BLaER1 (cell line): ENCODE results near the gene HEPACAM2.

ENCODE experiments used
- H3K27ac ChIP-seq: shearing (Covaris generic); formaldehyde crosslinking; 2 replicates; pipeline ENCODE4 v1.8.1; 2022
- H3K27me3 ChIP-seq: shearing (Covaris generic); formaldehyde crosslinking; 2 replicates; pipeline ENCODE4 v1.8.1; 2022
- H3K36me3 ChIP-seq: shearing (Covaris generic); formaldehyde crosslinking; 2 replicates; pipeline ENCODE4 v1.8.1; 2022
- H3K4me1 ChIP-seq: shearing (Covaris generic); formaldehyde crosslinking; 2 replicates; pipeline ENCODE4 v1.8.1; 2022
- H3K4me2 ChIP-seq: shearing (Covaris generic); formaldehyde crosslinking; 2 replicates; pipeline ENCODE4 v1.8.1; 2022
- H3K4me3 ChIP-seq: shearing (Covaris generic); formaldehyde crosslinking; 2 replicates; pipeline ENCODE4 v1.8.1; 2022
- H3K9ac ChIP-seq: shearing (Covaris generic); formaldehyde crosslinking; 2 replicates; pipeline ENCODE4 v1.8.1; 2022
- H3K9me3 ChIP-seq: shearing (Covaris generic); formaldehyde crosslinking; 2 replicates; pipeline ENCODE4 v1.8.1; 2022
- H4K20me1 ChIP-seq: shearing (Covaris generic); formaldehyde crosslinking; 2 replicates; pipeline ENCODE4 v1.8.1; 2022
- Cebpa-rat ChIP-seq: shearing (Covaris generic); IDR thresholded peaks from 2 replicates; pipeline ENCODE4 v1.8.1; 2022

Gene HEPACAM2

GRCh38 chr7:93226310-93226709 lies at the start of gene HEPACAM2:
Gene HEPACAM2, minus strand, starts transcription at chr7:93226469.
- no peak within 1 kb of the TSS for H3K4me2 ChIP-seq
- no peak within 1 kb of the TSS for H3K9ac ChIP-seq
- H3K27me3 ChIP-seq: no peaks in the 10 kb centered on the region
- no peaks in the 10 kb centered on the region for H4K20me1 ChIP-seq
- H3K27ac ChIP-seq: no peak within 1 kb of the TSS
- H3K36me3 ChIP-seq: no peaks in the 10 kb centered on the region
- no peak for TF ChIP-seq Cebpa-rat
- H3K4me1 ChIP-seq: peaks cover 3% of the 10 kb centered on the region
- no peaks in the 10 kb centered on the region for H3K9me3 ChIP-seq
- H3K4me3 ChIP-seq: no peak within 1 kb of the TSS

DNA sequence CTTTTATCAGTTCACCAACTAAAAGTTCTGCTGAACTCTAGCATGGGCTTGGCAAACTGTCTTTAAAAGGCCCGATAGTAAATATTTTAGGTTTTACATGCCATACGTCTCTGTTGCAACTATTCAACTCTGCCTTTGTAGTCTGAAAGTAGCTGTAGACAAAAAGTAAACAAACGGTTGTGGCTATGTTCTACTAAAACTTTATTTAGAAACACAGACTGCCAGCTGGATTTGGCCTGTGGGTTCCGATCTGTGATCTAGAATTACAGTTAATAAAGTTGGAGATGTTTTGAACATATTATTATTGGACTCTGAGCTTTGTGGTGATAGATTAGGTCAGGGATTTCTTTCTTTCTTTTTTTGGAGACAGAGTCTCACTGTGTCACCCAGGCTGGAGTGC lies 39.0 kb upstream of the HEPACAM2 start:
- no peak overlapping the region for H3K4me3 ChIP-seq
- H3K4me2 ChIP-seq: no peak overlapping the region
- no peak overlapping the region for H3K27ac ChIP-seq
- H4K20me1 ChIP-seq: no peaks in the 10 kb centered on the region
- no peak overlapping the region for H3K9ac ChIP-seq
- peaks cover 3% of the 10 kb centered on the region for H3K4me1 ChIP-seq
- TF ChIP-seq Cebpa-rat: no peak
- H3K9me3 ChIP-seq: no peaks in the 10 kb centered on the region
- H3K36me3 ChIP-seq: 0 out of 2 replicates have a peak, but pooled peaks cover 4% of the 10 kb centered on the region
- no peaks in the 10 kb centered on the region for H3K27me3 ChIP-seq

DNA sequence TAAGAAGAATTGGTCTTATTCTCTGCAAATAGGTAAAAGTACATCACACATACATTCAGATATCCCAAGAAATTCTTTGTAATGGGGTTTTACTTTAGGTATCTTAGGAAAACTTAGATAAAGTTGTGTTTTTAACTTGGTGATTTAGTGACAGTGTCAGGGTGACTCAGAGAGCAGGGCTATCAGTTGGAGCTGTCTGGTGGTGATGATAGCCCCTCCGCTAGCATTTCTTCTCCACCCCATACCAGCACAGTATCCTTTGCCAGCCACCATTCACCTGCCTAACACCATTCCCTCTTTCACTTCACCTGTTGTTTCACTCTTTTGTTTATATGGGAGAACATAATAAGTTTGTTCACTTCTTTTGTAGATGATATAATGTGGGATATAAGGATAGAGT lies 36.3 kb upstream of the HEPACAM2 start:
- H3K4me2 ChIP-seq: no peak overlapping the region
- 0 out of 2 replicates have a peak, but pooled peaks cover 4% of the 10 kb centered on the region for H3K36me3 ChIP-seq
- H4K20me1 ChIP-seq: no peaks in the 10 kb centered on the region
- no peak overlapping the region for H3K9ac ChIP-seq
- H3K4me1 ChIP-seq: no peaks in the 10 kb centered on the region
- H3K27me3 ChIP-seq: no peaks in the 10 kb centered on the region
- H3K4me3 ChIP-seq: no peak overlapping the region
- H3K9me3 ChIP-seq: no peaks in the 10 kb centered on the region
- no peak for TF ChIP-seq Cebpa-rat
- no peak overlapping the region for H3K27ac ChIP-seq

DNA sequence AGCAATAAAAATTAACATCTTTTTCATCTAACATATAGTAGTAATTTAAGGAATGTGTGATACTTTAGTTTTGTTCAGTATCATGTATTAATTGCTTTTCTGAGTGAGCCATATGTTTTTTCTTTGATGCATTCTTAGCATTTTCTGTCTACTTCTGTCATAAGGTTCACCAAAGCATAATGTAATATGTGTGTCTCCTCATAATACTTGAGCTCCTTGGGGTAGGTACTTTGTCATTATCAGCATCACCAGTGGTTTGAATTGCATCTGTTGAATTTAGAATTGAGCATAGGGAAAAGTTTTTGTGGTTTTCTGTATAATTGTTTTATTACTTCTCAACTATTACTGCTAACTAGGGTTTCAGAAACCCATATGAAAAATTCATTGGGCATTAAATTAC lies 32.4 kb upstream of the HEPACAM2 start:
- H3K9ac ChIP-seq: no peak overlapping the region
- H3K9me3 ChIP-seq: no peaks in the 10 kb centered on the region
- H3K4me1 ChIP-seq: no peaks in the 10 kb centered on the region
- H3K27me3 ChIP-seq: no peaks in the 10 kb centered on the region
- no peak overlapping the region for H3K27ac ChIP-seq
- H3K36me3 ChIP-seq: 0 out of 2 replicates have a peak, but pooled peaks cover 7% of the 10 kb centered on the region
- no peak overlapping the region for H3K4me2 ChIP-seq
- no peak for TF ChIP-seq Cebpa-rat
- no peak overlapping the region for H3K4me3 ChIP-seq
- H4K20me1 ChIP-seq: no peaks in the 10 kb centered on the region

DNA sequence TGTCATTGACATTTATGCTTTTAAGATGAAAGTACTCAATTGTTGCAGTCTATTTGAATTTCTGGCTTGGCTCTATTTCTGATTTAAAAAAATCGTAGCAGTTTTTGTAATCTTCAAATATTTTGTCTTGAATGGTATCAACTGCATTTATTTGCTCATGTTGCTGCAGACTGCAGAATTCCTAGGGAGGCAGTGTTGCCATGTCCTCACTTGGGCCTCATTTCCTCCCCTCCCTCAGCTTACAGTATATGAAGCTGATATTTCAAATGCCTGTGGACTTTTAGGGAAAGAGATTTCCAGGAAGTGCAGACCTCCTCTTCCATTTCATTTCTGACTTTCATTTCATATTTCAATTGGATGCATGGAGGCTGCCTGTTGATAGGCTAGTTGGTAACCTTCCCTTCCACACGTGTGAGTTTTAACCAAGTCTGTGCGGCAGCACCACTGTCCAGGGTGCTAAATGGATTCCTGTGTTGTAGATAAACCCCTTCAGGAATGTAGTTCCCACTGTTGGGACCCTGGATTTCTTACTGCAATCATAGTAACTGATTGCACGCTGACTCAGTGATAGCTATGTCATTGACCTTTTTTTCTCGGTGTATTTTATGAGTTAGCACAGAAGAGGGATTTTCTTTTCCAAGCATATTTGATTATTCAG lies 23.4 kb upstream of the HEPACAM2 start:
- Histone ChIP-seq H3K4me3 (no peak overlapping the region), H4K20me1 (peaks cover 38% of the 10 kb centered on the region), H3K27me3 (no peaks in the 10 kb centered on the region), H3K4me1 (no peaks in the 10 kb centered on the region), H3K9me3 (no peaks in the 10 kb centered on the region), H3K36me3 (0 out of 2 replicates have a peak, but pooled peaks cover 4% of the 10 kb centered on the region), H3K9ac (no peak overlapping the region), H3K27ac (no peak overlapping the region), H3K4me2 (no peak overlapping the region)
- no peak for TF ChIP-seq Cebpa-rat

DNA sequence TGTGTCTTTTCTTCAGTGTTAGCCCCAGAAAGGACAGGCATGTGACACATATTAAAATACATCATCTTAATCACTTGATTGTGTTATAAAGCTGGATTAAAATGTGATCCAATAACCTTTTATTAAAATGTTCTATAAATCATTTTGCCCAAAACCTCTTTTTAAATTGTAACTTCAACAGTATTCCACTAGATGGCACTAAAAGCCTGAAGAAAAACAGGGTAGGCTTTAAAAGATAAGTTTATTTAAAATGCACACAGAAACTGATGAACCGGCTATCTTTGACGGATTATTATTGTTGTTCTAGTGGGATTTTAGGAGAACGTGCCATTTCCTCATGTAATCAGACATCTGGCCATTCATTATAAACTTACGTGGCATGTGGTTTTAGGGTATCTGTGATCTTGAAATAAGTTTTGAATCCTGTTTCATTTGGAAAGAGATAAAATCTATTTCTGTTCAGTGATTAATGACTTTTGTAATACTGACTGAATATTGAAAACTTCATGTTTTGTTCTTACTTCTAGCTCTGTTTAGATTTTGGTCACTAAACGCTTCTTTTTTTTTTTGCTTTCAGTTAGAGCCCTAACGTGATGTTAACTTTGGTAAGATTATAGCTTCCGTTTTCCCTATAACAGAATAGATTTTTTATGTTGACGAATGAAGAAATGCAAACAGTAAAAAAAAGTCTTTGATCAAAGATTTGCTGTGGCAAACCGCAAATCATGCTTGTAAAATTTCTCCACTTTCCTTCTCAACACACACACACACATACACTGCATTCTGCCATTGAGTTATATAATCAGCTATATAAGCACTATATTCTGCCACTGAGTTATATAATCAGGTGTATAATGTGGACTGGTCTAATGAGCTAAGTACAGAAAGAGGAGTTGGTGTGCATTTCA lies 19.5 kb upstream of the HEPACAM2 start:
- TF ChIP-seq Cebpa-rat: no peak
- no peak overlapping the region for H3K4me2 ChIP-seq
- H3K4me3 ChIP-seq: no peak overlapping the region
- H3K9ac ChIP-seq: no peak overlapping the region
- H4K20me1 ChIP-seq: peaks cover 48% of the 10 kb centered on the region
- no peaks in the 10 kb centered on the region for H3K9me3 ChIP-seq
- no peaks in the 10 kb centered on the region for H3K4me1 ChIP-seq
- H3K27me3 ChIP-seq: no peaks in the 10 kb centered on the region
- peaks cover 5% of the 10 kb centered on the region for H3K36me3 ChIP-seq
- H3K27ac ChIP-seq: no peak overlapping the region

GRCh38 chr7:93242106-93242505 lies 15.8 kb upstream of the HEPACAM2 start:
- Histone ChIP-seq H3K36me3 (peaks cover 5% of the 10 kb centered on the region), H3K4me3 (no peak overlapping the region)
- no peak for TF ChIP-seq Cebpa-rat

GRCh38 chr7:93239824-93240223 lies 13.6 kb upstream of the HEPACAM2 start:
- H3K9me3 ChIP-seq: no peaks in the 10 kb centered on the region
- H4K20me1 ChIP-seq: peaks cover 34% of the 10 kb centered on the region; the same call in 1 of the 2 replicates
- no peak overlapping the region for H3K27ac ChIP-seq
- H3K27me3 ChIP-seq: no peaks in the 10 kb centered on the region
- H3K9ac ChIP-seq: no peak overlapping the region
- no peaks in the 10 kb centered on the region for H3K4me1 ChIP-seq
- H3K4me3 ChIP-seq: no peak overlapping the region
- H3K4me2 ChIP-seq: no peak overlapping the region
- peaks cover 5% of the 10 kb centered on the region for H3K36me3 ChIP-seq
- no peak for TF ChIP-seq Cebpa-rat

More at GRCh38 chr7:93242106-93242505, 15.8 kb upstream of the HEPACAM2 start:
- H4K20me1 ChIP-seq: peaks cover 38% of the 10 kb centered on the region
- H3K4me1 ChIP-seq: no peaks in the 10 kb centered on the region
- no peak overlapping the region for H3K9ac ChIP-seq
- H3K27me3 ChIP-seq: no peaks in the 10 kb centered on the region
- no peaks in the 10 kb centered on the region for H3K9me3 ChIP-seq
- H3K4me2 ChIP-seq: no peak overlapping the region
- H3K27ac ChIP-seq: no peak overlapping the region

DNA sequence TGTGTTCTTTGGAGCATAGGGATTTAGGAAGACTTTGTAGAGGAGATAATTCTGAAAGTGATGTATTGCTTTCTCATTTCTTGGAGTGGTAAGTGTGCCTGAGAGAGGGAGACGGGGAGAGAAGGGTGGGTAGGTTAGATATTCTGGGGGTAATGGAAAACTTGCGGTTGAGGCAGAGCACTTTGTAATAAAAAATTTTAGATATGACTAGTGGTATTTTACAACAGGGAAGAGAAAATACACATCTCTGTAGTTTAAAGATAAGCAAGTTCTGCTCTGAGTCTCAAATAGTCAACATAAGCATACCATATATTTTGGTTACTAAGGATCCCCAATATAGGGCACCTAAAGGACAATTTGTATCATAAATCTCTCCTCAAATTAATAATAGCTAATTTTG lies 12.5 kb upstream of the HEPACAM2 start:
- peaks cover 5% of the 10 kb centered on the region for H3K36me3 ChIP-seq
- H3K9ac ChIP-seq: no peak overlapping the region
- no peaks in the 10 kb centered on the region for H3K27me3 ChIP-seq
- H3K9me3 ChIP-seq: no peaks in the 10 kb centered on the region
- H4K20me1 ChIP-seq: peaks cover 32% of the 10 kb centered on the region; the same call in 1 of the 2 replicates
- no peak overlapping the region for H3K27ac ChIP-seq
- no peak overlapping the region for H3K4me2 ChIP-seq
- no peak for TF ChIP-seq Cebpa-rat
- no peak overlapping the region for H3K4me3 ChIP-seq
- H3K4me1 ChIP-seq: peaks cover 3% of the 10 kb centered on the region

DNA sequence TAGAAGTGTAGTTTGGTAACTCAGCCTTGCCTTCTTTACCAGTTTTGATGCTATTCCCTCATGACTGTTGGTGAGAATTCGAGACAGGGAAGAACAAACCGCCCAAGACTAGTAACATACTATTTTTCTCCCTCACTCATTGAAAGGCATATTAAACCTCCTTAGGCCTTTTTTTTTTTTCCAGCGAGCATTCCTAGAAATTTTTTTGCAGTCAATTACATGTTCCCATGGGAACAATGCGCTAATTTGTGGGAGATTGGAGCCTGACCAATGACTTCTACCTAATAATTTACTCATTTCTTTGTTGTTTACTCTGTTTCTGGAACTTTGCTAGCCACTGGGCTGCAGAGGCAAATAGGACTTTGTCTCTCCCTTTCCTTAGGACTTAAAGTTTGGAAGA lies 11.9 kb upstream of the HEPACAM2 start:
- Histone ChIP-seq H4K20me1 (peaks cover 30% of the 10 kb centered on the region; the same call in 1 of the 2 replicates), H3K9ac (no peak overlapping the region), H3K4me2 (no peak overlapping the region), H3K36me3 (peaks cover 5% of the 10 kb centered on the region), H3K4me3 (no peak overlapping the region), H3K4me1 (peaks cover 9% of the 10 kb centered on the region), H3K27ac (no peak overlapping the region), H3K27me3 (no peaks in the 10 kb centered on the region), H3K9me3 (no peaks in the 10 kb centered on the region)
- TF ChIP-seq Cebpa-rat: no peak
